PC-9 (cell line): Measurements from ENCODE around the gene DENND4A.

Experiments used
- CTCF ChIP-seq: fragments of 200-600 bp; sonication (generic); conservative IDR thresholded peaks from 2 replicates; pipeline ENCODE4 v1.6.1; 2017; ENCODE audit warnings: mixed run types, antibody characterized with exemption, mild to moderate bottlenecking, moderate library complexity
- EZH2 ChIP-seq: fragments of 200-600 bp; sonication (generic); IDR thresholded peaks from 2 replicates; pipeline ENCODE4 v1.8.0; 2017; ENCODE audit warnings: antibody characterized with exemption, low read depth

- no peak for TF ChIP-seq CTCF
- TF ChIP-seq EZH2: no peak
Observed at GRCh38 chr15:65695081-65695480, 97.0 kb downstream of the DENND4A start.
